Activated CD8-positive, alpha-beta memory T cell treated with anti-CD3 and anti-CD28 coated beads for 48 hours (primary cell): ENCODE results near the gene TMEM86A.
"Not testable (repeated sequence)": the region's sequence is repeated elsewhere in the genome, so short reads cannot be mapped to it uniquely, and the experiment has no call there.

ENCODE experiments used
- DNase-seq, 3 experiments: peaks; one replicate each; pipeline ENCODE4 v3.0.0-alpha.2; 2020; ENCODE audit warnings: low read depth in 2 of 3, low spot score in 2 of 3

The TMEM86A gene

DNA sequence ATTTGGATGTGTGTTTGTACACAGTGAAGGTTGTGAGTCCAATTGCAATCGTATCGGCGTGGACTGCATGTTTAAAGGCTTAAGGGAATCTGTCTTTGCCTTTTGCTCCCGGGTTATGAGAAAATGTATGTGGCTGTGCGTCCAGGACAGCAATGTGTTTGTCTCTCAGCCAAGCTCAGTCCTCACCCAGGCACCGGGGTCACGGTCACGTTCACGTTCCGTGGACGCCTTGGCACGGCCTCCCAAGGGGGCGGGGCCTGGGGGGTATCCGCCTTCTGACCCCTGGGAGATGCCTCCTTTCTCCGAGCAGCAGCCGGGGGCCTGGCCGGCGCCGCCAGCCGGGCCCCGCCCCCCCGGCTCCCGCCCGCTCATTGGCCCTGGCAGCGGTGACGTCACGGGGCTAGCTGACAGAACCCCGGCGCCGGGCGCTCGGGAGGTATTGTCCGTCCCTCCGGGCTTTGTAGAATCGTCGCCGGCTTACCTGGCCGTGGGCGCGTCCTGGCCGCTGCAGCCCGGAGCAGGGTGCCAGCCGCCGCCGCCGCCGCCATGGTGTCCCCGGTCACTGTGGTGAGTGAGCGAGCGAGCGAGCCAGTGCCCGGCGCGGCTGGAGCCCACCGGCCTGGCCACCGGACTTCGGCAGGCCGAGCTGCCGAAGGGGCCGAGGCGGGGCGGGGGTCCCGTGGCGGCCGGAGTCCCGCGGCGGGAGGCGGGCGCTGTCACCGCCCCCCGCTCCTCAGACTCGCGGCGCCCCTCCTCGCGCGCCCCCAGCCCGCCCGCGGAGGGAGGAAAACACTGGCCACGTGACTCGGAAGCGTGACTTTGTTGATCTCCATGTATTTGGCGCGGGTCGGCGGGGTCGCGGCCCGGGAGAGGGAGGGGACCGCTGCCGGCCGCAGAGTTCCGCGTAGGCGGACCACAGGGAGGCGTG, at the start of gene TMEM86A:
TSS of gene TMEM86A (plus strand) at position 439 of the 928 bp plus-strand sequence. CDS start at position 547, 108 bp downstream.
- DNase-seq: peak; percentile 76 to 80 (median 80)

DNA sequence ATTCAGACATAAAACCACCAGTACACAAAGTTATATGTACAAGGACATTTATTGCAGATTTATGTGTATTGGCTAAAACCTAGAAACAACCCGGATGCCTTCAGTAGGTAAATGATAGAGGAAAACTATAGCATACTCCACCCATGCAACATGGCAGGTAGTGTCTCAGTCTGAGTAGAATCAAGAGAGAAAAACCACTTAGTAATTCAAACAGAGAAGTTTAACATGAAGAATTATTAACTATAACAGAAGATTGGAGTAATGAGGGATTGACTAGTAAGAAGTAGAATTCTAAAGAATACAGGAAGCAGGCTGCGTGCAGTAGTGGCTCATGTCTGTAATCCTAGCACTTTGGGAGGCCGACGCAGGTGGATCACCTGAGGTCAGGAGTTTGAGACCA, 48.2 kb upstream of the TMEM86A start:
- DNase-seq: no peak

DNA sequence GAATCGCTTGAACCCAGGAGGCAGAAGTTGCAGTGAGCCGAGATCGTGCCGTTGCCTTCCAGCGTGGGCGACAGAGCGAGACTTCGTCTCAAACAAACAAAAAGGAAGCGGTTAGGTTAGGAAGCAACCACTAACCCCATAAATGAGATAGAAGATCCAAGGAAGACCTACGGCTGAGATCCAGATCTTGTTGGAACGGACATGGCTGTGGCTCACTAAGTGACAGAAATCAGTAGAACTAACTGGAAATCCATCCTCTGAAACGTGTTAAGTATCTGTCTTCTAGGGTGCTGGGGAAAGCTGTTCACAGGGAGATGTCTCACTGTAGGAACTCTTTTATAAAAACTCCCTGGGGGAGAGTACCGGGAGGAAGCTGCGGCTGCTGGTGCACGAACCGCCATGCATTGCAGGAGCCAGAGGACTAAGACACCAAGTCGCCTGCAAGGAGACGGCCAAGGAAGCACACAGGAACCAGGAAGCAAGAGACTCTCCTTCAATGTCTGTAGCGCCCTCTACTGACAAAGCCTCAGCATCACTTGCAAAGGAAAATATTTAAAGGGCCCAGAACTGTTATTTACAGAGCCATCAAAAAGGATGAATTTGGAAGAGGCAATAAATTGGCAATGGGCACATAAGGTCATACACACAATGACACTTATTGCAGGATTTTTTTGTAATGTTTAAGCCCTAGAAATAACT, 47.6 kb upstream of the TMEM86A start:
- peak in 1 of 3 experiments; percentile 20 for DNase-seq

- DNase-seq: no peak
Measured at GRCh38 chr11:18657673-18658072, 40.9 kb upstream of the TMEM86A start.

- not testable (repeated sequence) for DNase-seq
Measured at GRCh38 chr11:18665353-18665872, 33.2 kb upstream of the TMEM86A start.

GRCh38 chr11:18668131-18668530, 30.4 kb upstream of the TMEM86A start:
- DNase-seq: no peak

- DNase-seq: no peak
Measured at GRCh38 chr11:18669219-18669596, 29.4 kb upstream of the TMEM86A start.

DNA sequence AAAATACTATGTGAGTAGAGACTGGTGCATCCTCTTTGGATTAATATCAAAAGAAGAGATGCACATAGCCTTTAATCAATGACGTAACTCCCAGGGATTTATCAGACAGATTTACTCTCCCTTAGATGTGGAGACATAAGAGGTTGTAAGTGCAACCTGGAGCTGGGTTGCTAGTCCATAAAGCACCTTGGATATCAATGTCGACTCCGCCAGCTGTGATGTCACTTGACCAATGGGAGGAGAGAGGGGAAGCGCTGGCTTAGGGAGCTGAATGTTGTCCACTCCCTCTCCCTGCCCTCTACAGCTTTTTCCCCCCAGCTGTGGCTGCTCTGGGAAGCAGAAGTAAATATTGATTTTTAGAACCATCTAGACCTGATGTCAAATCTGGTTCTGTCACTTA, 28.9 kb upstream of the TMEM86A start:
- DNase-seq: no peak

DNA sequence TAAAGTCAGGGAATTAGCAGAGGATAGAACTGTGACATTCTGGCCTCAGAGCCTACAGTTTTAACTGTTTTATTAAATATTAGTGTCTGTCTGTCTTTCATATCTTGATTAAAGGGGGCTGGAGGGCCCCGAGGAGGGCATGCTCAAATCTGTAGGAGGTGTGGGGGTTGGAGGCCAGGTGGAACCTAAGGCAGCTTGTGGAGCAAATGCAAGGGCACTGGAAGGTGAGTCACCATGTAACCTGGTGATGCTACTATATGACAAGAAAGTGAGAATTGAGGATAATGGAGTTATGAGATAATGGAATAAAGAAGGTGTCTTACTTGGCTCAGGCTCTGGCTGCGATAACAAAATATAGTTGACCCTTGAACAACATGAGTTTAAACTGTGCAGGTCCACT, 27.3 kb upstream of the TMEM86A start:
- DNase-seq: no peak

DNA sequence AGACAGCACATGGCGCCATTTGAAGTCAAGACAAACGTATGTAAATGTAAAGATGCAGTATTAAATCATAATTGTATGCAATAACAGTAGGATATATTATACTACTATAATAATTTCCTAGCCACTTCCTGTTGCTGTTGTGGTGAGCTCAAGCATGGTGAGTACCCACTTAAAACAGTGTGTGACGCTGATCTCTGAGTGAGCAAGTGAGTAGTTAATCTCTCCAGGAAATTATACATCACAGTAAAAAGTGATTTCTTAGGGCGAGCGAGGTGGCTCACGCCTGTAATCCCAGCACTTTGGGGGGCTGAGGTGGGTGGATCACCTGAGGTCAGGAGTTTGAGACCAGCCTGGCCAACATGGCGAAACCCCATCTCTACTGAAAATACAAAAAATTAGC, 26.4 kb upstream of the TMEM86A start:
- not testable (repeated sequence) for DNase-seq

DNA sequence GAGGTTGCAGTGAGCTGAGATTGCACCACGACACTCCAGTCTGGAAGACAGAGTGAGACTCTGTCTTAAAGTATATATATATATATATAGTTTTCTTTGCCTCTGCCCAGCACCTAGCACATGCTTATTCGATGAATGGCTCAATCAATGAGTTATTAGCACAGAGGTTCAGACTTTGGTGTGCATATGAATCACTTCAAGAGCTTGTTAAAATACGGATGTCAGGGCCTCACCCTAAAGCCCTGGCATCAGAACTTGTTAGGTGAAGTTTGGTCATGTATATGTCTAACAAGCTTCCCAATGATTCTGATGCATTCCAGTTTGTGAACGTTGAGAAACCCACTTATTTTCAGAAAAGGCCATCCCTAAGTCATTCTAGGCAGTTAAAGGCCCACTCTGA, 21.8 kb upstream of the TMEM86A start:
- no peak for DNase-seq

DNA sequence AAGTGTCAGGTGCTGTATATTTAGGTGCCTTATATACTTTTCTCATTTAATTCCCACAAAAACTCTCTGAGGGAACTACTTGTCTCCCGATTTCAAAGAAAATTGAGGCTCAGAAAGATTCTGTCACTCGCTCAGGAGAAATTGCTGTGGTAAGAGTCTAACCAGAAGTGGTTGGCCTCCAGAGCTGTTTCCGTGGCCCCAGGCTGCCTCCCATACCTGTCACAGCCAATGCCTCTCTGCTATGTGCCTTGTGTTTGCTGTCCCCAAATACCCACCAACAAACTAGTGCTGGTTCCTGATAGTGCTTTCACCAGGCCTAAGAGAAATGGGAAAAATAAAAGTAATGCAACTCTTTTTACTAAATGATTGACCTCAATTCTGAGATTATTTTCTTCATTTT, 21.0 kb upstream of the TMEM86A start:
- DNase-seq: no peak

DNA sequence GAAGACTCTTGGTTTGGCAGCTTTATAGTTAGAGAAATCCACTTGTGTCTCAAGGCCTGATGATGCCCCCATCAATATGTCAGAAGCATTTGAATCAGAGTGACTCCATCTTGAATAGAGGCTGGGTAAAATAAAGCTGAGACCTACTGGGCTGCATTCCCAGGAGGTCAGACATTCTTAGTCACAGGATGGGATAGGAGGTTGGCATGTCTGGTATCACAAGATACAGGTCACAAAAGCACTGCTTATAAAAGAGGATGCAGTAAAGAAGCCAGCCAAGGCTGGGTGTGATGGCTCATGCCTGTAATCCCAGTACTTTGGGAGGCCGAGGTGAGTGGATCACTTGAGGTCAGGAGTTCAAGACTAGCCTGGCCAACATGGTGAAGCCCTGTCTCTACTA, 16.6 kb upstream of the TMEM86A start:
- DNase-seq: not testable (repeated sequence)

DNA sequence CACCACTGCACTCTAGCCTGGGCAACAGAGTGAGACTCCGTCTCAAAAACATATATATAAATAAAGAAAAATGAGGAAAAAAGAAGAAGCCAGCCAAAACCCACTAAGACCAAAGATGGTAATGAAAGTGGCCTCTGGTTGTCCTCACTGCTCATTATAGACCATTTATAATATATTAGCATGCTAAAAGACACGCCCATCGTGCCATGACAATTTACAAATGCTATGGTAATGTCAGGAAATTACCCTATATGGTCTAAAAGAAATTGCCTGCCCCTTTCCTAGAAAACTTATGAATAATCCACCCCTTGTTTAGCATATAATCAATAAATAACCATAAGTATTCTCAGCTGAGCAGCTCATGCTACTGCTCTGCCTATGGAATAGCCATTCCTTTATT, 16.1 kb upstream of the TMEM86A start:
- no peak for DNase-seq

DNA sequence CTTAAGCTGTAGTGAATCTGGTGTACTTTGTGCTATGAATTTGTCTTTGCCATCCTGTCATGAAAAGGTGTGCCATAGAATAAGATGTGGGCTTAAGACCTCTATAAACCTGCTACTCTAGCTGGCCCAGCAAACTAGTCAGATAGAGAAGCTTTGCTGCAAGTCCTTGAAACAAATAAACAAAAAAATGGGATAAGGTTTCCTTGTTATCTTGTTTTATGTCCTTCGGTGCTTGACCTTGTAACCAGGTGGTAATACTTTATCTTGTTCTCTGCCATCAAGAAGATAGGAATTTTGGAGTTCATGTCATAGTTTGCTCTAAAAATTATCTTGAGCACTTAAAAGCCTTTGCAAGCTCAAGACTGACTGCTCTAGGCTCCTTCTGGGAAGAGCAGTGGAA, 14.3 kb upstream of the TMEM86A start:
- DNase-seq: no peak

- not testable (repeated sequence) for DNase-seq
Measured at GRCh38 chr11:18691467-18692140, 7.0 kb upstream of the TMEM86A start.

- no peak for DNase-seq
Measured at GRCh38 chr11:18692941-18693760, 5.4 kb upstream of the TMEM86A start.

DNA sequence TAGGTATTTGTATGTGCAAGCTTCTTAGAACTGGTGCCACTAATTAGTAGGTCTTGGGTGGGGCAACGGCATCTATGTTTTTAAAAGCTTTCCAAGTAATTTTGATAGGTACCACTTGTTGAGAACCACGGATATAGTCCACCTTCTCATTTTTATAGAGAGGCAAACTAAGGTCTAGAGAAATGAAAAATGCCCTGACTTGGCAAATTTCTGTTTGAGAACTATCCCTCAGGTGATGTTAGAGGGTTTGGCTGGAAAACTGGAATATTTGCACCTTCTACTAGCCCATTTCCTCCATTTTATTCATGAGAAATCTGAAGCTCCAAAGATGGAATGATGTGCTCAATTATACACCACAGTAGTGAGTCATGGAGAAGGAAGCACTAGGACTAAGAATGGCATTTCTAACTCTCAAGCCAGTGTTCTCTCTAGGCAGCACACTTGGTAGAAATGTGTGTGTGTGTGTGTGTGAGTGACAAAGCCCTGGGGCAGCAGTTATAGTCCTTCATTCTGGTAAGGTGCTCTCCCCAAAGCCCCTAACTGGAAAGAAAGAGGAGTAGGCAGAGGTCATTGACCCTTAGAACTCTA, 1.8 kb upstream of the TMEM86A start:
- DNase-seq: no peak

DNA sequence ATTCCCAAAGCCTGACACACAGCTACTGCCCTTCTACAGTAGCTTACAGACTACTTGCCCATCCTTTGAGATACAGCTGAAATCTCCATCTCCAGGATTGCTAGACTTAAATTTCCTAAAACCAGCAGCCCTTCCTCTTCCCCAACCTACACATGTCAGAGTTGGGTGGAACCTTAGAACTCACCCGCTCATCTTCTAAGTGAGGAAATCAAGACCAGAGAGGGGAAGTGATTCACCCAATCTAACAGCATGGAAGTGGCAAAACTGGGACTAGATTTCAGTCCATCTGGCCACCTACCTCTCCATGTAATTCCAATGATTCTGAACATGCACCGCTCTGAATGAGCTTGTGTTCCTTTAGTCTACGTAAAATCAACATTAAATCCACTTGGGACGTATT, 1.0 kb upstream of the TMEM86A start:
- no peak for DNase-seq

DNA sequence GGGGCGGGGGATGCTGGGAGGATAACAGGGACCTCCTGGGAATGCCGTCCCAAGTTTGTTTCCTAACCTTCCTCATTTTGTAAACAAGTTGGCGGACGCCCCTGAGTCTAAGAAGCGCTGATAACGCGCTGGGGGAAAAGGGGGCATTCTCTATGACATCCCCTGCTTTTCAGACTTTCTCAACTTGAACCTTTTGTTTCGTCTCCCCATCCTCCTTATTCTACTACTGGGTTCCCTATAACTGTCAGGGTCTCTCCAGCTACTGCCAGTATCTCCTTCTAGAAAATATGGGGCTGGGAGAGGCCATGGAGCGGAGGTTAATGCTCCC, 654 bp downstream of the TMEM86A start:
- no peak for DNase-seq
